HG02759 (cell line): ENCODE measurements around the gene XRN1.
"Not testable (repeated sequence)": the region's sequence is repeated elsewhere in the genome, so short reads cannot be mapped to it uniquely, and the experiment has no call there.

ENCODE experiments used
- ATAC-seq: cut with Tn5 transposase; IDR thresholded peaks from one replicate; pipeline ENCODE4 v1.9.1; 2021; ENCODE audit warnings: mild to moderate bottlenecking, moderate library complexity; ENCODE audit not compliant: unreplicated experiment

XRN1 gene

DNA sequence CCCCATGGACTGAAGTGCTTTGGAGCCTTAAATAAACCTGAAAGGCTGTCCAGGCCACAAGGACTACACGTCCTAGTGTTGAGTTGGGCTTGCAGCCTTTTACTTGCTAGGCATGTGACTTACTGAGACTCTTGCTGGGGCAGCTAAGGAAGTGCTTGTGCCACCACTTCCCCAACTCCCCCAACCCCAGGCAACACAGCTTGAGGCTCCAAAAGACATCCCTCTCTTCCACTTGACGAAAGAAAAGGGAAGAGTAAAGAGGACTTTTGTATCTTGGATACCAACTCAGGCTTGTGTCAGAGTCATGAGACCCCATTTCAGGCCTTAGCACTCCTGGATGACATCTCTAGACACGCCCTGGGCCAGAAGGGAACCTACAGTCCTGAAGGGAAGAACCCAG is 109.8 kb downstream of the XRN1 start:
- no peak for ATAC-seq

DNA sequence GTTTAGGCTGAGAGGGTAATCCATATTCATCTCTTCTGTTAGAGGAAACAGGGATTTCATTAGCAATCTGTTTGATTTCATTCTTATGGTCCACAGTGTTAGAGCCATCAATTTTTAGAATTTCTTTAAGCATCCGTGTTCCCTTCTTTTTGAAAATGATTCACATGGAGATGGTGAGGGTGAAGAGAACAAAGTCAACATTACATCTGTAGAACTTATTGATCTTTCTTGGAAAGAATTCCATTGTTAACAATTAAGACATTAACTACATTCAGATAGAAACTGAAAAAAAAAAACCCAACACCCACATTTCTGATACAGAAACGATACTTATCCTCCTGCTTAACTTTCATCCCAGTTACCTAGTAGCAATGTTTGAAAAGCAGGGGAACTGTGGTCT is 115.4 kb downstream of the XRN1 start:
- ATAC-seq, result no peak

DNA sequence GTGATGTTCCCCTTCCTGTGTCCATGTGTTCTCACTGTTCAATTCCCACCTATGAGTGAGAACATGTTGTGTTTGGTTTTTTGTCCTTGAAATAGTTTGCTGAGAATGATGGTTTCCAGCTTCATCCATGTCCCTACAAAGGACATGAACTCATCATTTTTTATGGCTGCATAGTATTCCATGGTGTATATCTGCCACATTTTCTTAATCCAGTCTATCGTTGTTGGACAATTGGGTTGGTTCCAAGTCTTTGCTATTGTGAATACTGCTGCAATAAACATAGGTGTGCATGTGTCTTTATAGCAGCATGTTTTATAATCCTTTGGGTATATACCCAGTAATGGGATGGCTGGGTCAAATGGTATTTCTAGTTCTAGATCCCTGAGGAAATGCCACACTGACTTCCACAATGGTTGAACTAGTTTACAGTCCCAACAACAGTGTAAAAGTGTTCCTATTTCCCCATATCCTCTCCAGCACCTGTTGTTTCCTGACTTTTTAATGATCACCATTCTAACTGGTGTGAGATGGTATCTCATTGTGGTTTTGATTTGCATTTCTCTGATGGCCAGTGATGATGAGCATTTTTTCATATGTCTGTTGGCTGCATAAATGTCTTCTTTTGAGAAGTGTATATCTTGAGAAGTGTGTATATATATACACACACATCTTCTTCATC is 123.4 kb downstream of the XRN1 start:
- ATAC-seq, result not testable (repeated sequence)

DNA sequence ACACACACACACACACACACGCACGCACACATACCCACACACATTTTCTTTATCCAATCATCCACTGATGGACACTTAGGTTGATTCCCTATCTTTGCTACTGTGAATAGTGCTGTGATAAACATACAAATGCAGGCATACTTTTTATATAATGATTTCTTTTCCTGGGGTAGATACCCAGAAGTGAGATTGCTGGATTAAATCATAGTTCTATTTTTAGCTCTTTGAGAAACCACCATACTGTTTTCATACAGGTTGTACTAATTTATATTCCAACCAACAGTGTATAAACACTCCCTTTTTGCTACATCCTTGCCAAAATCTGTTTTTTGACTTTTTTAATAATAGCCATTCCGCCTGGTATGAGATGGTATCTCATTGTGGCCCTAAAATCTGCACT is 127.9 kb downstream of the XRN1 start:
- ATAC-seq, result no peak

DNA sequence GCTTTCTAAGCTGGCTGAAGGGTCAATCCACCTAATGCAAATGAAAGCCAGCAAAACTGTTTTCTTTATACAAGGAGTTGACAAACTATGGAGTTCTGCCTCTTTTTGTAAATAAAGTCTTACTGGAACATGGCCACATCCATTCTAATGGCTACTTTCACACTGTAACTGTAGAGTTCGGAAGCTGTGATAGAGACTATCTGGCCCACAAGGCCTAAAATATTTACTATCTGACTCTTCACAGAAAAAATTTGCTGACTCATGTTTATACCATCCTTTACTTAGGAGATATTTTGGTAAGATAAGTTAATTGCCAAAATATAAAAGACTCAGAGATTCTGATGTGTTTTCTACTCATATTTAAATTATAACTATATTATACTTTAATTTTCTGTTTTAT is 128.7 kb downstream of the XRN1 start:
- ATAC-seq, result no peak

DNA sequence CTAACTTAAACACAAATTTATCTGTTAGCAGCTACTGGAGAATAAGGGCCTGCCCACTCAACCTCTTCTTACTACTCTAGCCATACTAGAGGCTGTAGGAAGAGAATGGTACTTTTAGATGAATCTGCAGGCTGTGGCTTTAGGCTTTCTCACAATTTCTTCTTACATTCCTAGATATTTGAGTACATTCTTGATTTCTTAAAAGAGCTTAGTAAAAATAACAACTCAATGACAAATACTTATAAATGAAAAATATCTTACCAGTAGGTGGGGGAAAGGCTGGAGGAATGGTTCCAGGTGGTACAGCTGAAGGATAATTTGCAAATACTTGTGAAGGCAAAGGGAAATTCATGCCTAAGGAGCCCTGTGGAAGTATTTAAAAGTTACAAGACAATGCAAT is 129.5 kb downstream of the XRN1 start:
- ATAC-seq, result no peak

DNA sequence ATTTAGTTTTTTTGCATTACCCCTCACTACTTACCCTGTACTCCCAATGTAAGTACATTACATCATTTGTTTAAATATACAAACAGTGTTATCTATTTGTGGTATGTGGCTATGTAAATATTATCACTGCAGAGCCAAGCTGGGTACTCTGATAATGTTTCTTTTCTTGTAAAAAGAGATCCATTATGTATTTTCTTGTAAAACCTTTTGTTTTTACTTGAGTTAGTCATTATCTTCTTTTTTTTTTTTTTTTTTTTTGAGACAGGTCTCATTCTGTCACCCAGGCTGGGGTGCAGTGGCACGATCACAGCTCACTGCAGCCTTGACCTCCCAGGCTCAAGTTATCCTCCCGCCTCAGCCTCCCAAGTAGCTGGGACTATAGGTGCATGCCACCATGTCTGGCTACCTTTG is 131.9 kb downstream of the XRN1 start:
- not testable (repeated sequence) for ATAC-seq

DNA sequence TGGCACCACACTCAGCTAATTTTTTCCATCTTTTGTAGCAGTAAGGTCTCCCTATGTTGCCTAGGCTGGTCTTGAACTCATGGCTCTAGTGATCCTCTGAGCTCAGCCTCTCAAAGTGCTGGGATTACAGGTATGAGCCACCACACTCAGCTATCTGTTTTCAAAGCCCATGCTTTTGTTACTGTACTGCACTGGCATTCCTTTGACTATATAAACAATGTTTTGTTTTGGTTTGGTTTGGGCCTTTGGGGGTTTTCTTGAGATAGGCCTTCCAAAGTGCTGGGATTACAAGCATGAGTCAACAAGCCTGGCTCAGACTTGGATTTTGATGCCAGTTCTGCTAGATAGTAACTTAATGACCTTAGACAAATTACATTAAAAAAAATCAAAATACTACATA is 132.8 kb downstream of the XRN1 start:
- no peak for ATAC-seq

DNA sequence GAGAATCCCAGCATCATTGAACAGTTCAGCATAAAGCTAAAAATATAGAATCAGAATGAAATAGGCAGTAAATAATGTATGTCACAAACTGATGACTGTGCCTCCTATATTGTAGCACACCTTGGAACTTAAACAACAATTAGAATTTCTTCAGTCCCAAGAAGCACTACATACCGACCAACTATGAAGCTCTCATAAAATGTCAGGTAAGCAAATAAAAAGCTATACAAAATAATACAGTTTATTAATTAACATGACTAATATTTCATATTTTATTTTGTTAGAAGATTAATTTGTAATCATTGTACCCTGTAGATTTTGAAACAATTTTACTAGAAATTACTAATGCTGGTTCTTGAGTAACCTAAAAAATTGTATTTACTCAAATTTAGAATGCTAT is 137.4 kb downstream of the XRN1 start:
- ATAC-seq, result no peak

DNA sequence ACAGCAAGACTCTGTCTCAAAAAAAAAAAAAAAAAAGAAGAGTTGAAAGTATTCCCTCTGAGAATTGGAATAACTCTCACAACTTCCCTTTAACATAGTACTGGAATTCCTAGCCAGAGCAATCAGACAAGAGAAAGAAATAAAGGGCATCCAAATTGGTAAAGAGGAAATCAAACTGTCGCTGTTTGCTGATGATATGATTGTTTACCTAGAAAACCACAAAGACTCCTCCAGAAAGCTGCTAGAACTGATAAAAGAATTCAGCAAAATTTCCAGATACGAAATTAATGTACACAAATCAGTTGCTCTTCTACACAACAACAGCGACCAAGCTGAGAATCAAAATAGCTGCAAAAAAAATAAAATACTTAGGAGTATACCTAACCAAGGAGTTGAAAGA is 145.0 kb downstream of the XRN1 start:
- not testable (repeated sequence) for ATAC-seq

DNA sequence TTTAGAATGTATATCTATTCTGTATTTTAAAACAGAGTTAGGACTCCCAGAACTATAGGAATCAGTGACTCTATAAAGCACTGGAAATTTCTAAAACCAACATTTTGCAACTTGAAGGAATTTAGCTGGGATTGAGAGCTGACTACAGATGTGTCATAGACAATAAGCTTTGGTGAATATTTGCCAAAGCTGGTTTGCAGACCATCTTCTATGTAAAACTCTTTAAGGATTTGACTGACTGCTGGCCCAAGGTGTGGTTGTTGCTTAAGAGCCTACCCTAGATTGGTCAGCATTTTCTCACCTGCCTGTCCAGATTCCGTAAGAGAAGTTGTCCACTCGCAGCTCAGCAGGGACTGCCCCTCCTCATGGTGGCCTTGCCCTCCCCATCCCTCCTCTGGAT is 149.2 kb downstream of the XRN1 start:
- ATAC-seq, result no peak

DNA sequence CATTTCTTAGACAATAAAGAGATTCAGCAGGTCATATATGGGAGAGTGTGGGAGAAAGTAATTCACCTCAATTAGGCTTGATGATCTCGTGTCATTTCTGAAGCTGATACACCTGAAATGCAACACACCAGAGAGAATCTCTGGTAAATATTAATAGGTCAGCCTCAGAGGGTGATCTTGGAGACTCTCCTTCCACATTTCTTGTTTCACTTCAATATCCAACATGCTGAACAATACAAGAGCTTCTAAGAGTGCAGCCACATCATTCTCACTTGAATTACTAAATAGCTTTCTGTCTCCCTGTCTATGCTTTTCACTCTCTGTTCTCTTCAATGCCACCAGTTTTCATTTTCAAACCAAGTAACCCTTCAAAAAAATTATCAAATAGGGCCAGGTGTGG is 151.3 kb downstream of the XRN1 start:
- ATAC-seq, result no peak

DNA sequence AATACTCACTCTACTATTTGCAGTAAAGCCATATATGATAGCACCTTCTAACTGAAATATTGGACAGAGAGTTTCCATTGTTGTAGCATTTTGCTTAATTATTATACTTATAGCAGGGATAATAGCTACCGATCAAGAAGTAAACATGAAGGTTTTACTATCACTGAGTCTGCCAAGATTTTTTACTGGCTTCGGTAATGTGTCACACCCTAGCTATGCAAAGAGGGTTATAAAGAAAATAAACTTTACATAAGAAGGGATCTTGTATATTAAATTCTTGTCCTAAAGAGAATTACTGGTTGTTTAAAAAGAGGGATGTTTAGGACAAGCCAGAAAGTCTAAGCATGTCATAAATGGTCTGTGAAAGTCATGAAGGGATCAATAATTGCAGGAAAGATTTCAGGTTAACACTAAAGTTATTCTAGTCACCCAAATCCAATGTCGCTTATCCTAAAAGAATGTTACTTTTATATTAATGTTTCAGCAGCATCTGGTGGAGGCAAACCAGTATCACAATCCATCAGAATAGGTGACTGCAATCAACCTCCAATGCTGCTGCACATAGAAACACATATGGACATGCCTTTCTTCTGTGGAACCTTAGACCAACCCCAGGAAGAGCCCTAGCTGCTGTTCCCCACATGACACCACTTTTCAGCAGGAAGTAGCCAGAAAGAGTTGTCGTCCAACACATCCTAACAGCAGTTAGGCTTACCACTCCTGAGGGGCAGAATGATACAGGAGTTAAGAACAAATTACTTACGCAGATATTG is 159.8 kb downstream of the XRN1 start:
- no peak for ATAC-seq

DNA sequence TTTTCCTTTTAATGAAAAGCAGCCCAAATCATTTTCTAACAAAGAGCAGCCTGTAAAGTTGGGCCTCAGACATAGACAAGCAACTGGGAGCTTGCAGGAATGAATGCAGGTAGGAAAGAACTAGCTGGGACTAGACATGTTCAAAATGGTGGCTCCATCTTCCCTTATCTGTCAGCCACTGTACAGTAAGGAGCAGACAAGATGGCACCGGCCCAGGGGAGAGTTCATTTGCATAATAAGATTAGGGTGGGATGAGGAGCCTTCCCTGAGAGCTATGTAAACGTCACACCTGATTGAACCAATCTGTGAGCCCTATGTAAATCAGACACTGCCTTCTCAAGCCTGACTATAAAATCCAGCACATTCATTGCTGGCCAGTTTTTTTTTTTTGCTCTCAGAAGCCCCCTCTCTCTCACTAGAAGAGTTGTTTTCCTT is 162.7 kb downstream of the XRN1 start:
- ATAC-seq, result no peak

DNA sequence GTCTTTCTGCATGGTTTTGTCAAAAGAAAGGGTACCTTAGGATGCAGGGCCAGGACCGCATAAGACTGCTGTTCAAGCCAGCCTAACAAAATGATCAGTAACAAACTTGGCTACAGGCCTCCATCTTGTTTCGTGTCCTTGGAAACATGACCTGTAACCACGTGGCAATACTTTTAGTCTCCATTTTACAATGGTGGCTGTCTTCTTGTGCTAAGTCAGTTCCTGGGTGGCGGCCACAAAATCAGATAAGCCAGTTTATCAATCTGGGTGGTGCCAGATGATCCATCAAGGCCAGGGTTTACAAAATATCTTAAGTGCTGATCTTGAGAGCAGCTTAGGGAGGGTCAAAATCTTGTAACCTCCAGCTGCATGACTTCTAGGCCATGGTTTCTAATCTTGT is 165.3 kb downstream of the XRN1 start:
- no peak for ATAC-seq

DNA sequence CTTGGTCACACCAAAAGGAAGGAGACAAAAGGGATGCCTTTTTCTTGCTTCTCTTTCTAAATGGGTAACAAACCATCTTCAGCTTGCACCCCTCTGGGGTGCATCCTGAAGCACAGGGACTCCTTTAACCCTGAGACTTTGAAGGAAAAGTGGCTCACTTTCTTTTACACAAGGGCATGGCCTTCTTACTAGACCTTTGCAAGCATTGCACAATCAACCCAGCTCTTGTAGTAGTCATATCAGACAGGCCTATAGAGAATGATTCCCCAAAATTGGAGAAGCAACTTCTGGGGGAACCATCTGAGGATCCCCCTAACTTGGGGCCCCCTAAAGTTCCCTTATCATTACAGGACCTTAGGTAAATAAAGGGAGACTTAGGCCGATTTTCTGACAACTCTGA is 166.4 kb downstream of the XRN1 start:
- no peak for ATAC-seq

DNA sequence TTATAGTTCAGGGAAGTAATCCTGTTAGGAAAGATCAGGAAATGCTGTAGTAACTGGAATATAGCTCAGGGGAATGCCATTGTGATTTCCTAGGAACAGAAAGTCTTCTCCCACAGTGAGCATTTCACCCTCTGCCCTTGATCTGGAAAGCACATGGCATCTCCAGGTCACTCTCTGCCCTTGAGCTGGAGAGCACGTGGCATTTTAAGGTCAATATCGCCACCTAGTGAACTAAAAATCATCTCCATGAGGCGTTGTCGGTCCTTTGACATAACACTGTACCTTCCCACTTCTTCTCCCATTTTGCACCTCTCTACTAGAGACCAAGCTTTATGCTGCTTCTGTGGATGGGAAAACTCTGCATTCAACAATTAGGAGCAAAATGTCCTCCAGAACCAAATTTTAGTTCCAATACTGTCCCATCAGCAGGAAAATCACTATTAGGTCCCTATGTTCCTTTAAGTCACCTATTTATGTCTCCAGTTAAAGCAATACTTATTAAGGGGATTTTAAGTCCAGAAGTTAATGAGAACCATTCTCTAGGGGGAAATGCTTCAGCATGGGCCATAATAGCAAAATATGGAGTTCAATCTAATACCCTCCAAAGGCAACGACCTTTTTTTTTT is 167.8 kb downstream of the XRN1 start:
- ATAC-seq, result peak; percentile 84

DNA sequence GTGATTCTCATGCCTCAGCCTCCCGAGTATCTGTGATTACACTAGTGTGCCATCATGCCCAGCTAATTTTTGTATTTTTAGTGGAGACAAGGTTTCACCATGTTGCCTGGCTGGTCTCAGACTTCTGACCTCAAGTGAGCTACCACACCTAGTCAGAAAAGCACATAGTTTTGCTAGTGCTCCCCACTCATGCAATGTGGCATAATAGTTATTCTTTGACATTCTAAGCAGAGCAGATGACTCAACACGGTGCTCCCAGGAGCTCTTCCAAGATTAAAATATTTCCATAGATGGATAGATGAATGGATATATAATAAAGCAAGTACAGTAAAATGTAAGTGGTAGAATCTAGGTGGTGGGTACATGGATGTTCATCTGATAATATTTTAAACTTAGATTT is 169.4 kb downstream of the XRN1 start:
- no peak for ATAC-seq

DNA sequence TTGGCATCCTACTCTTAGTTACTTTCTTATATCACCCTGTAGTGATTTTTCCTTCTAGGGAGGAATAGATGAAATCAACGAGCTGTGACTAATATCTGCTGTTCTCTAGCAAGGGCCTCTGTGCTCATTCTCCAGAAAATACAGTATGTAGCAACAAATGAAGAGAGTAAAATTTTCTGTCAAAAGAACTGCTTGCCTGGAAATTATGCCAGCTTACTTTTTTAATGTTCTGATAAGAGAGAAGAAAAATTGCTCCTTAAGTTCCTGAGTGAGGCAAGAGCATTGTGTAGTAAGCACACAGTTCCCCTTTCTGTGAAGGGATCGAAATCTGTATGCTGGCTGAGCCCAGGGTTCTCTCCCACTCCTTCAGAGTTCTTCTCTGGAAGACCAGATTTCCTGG is 171.1 kb downstream of the XRN1 start:
- no peak for ATAC-seq

DNA sequence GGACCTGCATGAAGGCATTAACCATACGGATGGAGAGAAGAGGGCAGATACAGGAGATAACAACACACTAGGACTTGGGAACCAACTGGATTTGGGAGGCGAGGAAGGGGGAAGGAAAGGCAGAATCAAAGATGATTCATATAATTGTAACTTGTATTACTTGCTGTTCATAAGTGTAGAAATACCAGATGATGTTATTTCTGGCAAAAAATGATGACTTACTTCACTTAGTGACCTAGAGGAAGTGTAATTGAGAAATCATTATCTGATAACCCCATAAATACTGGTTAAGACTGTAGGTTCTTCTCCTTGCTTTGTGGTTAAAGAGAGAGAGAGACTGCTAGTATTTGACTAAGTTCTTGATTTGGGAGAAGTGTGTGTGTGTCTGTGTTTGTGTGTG is 172.0 kb downstream of the XRN1 start:
- ATAC-seq, result no peak

DNA sequence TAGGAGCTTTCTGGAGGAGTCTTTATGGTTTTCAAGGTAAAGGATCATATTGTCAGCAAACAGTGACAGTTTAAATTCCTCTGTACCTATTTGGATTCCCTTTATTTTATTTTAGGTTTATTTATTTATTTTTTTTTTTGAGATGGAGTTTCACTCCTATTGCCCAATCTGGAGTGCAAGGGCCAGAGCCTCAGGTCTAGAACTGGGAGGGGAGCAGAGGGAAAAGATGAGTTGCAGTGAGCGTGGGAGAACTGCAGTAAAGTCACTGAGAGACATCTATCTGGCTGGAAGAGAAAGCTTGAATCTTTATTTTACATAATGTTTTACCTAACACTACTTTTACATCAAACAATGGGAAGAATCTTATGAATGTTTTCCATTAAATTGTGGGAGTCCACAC is 172.9 kb downstream of the XRN1 start:
- ATAC-seq, result no peak

DNA sequence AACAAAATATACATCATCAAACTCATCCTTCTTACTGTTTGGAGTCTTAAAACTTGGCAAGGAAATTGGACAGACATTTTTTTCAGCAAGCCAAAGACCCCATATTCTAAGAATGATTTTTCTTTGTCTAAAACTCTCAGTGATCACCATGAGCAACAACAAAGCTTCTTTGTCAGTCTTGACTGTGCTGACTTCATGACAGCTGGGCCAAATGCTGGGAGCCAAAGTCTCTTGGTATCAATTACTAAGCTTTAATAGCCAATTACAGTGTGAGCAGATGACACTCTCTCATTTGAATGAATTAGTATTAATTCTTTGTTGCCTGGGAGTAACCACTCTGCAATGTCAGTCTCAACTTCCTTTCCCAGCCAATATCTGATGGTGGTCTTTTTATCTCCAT is 174.3 kb downstream of the XRN1 start:
- no peak for ATAC-seq
